ENCODE data around the gene TNK1.

Gene TNK1

GRCh38 chr17:7413346-7413985 is 32.6 kb downstream of the TNK1 start:
- no peak for DNase-seq

GRCh38 chr17:7414837-7415236 is 33.9 kb downstream of the TNK1 start:
- no peak for DNase-seq

GRCh38 chr17:7415784-7416183 is 34.9 kb downstream of the TNK1 start:
- DNase-seq, result no peak

GRCh38 chr17:7416323-7416722 is 35.4 kb downstream of the TNK1 start:
- no peak for DNase-seq

- no peak for DNase-seq
Observed at GRCh38 chr17:7417056-7417655, 36.3 kb downstream of the TNK1 start.

- DNase-seq, result no peak
Observed at GRCh38 chr17:7418472-7419152, 37.7 kb downstream of the TNK1 start.

- DNase-seq, result no peak
Observed at GRCh38 chr17:7419819-7420610, 39.1 kb downstream of the TNK1 start, which contains the start of gene SPEM1. Gene SPEM1 (plus strand): TSS chr17:7420324. CDS start chr17:7420385, 61 bp downstream.

- no peak for DNase-seq
Observed at GRCh38 chr17:7421186-7421585, 40.3 kb downstream of the TNK1 start.

- DNase-seq, result no peak
Observed at GRCh38 chr17:7423679-7424078, 42.8 kb downstream of the TNK1 start.

GRCh38 chr17:7425316-7425715 is 44.4 kb downstream of the TNK1 start, which contains the start of gene SPEM2:
Gene SPEM2 (plus strand): TSS chr17:7425616. CDS start chr17:7425689, 73 bp downstream.
- DNase-seq, result no peak

GRCh38 chr17:7425756-7426155 is 44.9 kb downstream of the TNK1 start:
- no peak for DNase-seq

GRCh38 chr17:7426203-7426863 is 45.4 kb downstream of the TNK1 start:
- no peak for DNase-seq

GRCh38 chr17:7426896-7427489 is 46.1 kb downstream of the TNK1 start:
- DNase-seq, result no peak

- DNase-seq, result no peak
Observed at GRCh38 chr17:7427549-7427948, 46.7 kb downstream of the TNK1 start.

- no peak for DNase-seq
Observed at GRCh38 chr17:7428557-7428956, 47.7 kb downstream of the TNK1 start, which contains the start of gene SPEM3. Gene SPEM3 (plus strand): TSS chr17:7428857. CDS start chr17:7428903, 46 bp downstream.

GRCh38 chr17:7429722-7430121 is 48.8 kb downstream of the TNK1 start:
- DNase-seq, result no peak

- DNase-seq, result no peak
Observed at GRCh38 chr17:7431231-7431630, 50.3 kb downstream of the TNK1 start.

- DNase-seq, result no peak
Observed at GRCh38 chr17:7432296-7432695, 51.4 kb downstream of the TNK1 start.

- DNase-seq, result peak; percentile 65
Observed at GRCh38 chr17:7435676-7436555, 55.0 kb downstream of the TNK1 start.

GRCh38 chr17:7436556-7437368 is 55.9 kb downstream of the TNK1 start:
- DNase-seq, result peak; percentile 88

Data from activated CD4-positive, alpha-beta T cell treated with anti-CD3 and anti-CD28 coated beads, Interleukin-2, amount 50 U/mL, for 16 hours (primary cell).